Measurements from ENCODE around the gene GALNS. TPM values are rescaled to one million over a fixed set of nuclear protein-coding genes. Genes with fewer than 3 reads are reported as not detected.

The GALNS gene
- total and polyA plus RNA-seq, 2 of the 8 experiments (the other 6 are each of a cell fraction or from before 2014, with no cell fraction given) = 8.9 to 17.8 TPM

DNA sequence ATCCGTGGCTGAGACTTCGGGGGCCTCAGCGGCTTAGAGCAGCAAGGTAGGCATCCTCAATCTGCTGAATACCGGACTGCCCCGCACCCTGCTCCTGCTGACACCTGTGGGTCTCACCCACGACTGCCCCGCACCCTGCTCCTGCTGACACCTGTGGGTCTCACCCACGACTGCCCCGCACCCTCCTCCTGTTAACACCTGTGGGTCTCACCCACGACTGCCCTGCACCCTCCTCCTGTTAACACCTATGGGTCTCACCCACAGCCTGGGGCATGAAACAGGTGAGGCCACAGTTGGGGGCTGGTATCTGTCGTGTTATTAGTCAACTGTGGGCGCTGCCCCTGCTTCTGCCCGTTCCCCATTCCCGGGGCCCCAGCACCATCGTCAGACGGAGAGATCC, 46.0 kb upstream of the GALNS start (continued):
- TF ChIP-seq, protein P1, sequence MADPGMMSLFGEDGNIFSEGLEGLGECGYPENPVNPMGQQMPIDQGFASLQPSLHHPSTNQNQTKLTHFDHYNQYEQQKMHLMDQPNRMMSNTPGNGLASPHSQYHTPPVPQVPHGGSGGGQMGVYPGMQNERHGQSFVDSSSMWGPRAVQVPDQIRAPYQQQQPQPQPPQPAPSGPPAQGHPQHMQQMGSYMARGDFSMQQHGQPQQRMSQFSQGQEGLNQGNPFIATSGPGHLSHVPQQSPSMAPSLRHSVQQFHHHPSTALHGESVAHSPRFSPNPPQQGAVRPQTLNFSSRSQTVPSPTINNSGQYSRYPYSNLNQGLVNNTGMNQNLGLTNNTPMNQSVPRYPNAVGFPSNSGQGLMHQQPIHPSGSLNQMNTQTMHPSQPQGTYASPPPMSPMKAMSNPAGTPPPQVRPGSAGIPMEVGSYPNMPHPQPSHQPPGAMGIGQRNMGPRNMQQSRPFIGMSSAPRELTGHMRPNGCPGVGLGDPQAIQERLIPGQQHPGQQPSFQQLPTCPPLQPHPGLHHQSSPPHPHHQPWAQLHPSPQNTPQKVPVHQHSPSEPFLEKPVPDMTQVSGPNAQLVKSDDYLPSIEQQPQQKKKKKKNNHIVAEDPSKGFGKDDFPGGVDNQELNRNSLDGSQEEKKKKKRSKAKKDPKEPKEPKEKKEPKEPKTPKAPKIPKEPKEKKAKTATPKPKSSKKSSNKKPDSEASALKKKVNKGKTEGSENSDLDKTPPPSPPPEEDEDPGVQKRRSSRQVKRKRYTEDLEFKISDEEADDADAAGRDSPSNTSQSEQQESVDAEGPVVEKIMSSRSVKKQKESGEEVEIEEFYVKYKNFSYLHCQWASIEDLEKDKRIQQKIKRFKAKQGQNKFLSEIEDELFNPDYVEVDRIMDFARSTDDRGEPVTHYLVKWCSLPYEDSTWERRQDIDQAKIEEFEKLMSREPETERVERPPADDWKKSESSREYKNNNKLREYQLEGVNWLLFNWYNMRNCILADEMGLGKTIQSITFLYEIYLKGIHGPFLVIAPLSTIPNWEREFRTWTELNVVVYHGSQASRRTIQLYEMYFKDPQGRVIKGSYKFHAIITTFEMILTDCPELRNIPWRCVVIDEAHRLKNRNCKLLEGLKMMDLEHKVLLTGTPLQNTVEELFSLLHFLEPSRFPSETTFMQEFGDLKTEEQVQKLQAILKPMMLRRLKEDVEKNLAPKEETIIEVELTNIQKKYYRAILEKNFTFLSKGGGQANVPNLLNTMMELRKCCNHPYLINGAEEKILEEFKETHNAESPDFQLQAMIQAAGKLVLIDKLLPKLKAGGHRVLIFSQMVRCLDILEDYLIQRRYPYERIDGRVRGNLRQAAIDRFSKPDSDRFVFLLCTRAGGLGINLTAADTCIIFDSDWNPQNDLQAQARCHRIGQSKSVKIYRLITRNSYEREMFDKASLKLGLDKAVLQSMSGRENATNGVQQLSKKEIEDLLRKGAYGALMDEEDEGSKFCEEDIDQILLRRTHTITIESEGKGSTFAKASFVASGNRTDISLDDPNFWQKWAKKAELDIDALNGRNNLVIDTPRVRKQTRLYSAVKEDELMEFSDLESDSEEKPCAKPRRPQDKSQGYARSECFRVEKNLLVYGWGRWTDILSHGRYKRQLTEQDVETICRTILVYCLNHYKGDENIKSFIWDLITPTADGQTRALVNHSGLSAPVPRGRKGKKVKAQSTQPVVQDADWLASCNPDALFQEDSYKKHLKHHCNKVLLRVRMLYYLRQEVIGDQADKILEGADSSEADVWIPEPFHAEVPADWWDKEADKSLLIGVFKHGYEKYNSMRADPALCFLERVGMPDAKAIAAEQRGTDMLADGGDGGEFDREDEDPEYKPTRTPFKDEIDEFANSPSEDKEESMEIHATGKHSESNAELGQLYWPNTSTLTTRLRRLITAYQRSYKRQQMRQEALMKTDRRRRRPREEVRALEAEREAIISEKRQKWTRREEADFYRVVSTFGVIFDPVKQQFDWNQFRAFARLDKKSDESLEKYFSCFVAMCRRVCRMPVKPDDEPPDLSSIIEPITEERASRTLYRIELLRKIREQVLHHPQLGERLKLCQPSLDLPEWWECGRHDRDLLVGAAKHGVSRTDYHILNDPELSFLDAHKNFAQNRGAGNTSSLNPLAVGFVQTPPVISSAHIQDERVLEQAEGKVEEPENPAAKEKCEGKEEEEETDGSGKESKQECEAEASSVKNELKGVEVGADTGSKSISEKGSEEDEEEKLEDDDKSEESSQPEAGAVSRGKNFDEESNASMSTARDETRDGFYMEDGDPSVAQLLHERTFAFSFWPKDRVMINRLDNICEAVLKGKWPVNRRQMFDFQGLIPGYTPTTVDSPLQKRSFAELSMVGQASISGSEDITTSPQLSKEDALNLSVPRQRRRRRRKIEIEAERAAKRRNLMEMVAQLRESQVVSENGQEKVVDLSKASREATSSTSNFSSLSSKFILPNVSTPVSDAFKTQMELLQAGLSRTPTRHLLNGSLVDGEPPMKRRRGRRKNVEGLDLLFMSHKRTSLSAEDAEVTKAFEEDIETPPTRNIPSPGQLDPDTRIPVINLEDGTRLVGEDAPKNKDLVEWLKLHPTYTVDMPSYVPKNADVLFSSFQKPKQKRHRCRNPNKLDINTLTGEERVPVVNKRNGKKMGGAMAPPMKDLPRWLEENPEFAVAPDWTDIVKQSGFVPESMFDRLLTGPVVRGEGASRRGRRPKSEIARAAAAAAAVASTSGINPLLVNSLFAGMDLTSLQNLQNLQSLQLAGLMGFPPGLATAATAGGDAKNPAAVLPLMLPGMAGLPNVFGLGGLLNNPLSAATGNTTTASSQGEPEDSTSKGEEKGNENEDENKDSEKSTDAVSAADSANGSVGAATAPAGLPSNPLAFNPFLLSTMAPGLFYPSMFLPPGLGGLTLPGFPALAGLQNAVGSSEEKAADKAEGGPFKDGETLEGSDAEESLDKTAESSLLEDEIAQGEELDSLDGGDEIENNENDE (IDR thresholded peaks at IDR 0.05; ENCODE audit: insufficient replicate concordance, low read length) = no peak
- no peak for TF ChIP-seq SAP30 (IDR thresholded peaks at IDR 0.05; ENCODE audit: insufficient read depth, insufficient replicate concordance, low read length)
- no peak for TF ChIP-seq SUZ12 (IDR thresholded peaks at IDR 0.05; ENCODE audit: low read length)
- TF ChIP-seq, protein P2, sequence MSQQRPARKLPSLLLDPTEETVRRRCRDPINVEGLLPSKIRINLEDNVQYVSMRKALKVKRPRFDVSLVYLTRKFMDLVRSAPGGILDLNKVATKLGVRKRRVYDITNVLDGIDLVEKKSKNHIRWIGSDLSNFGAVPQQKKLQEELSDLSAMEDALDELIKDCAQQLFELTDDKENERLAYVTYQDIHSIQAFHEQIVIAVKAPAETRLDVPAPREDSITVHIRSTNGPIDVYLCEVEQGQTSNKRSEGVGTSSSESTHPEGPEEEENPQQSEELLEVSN (IDR thresholded peaks at IDR 0.05) = no peak
- TF ChIP-seq FOSL1 (IDR thresholded peaks at IDR 0.05; ENCODE audit: insufficient read depth, low read depth, low read length) = no peak
